NB4 (cell line): Measurements from ENCODE around the gene THAP12.

ENCODE experiments used
- DNase-seq: peaks from one replicate; pipeline ENCODE4 v3.0.0; 2010; ENCODE audit warnings: low read depth
- H3K4me3 ChIP-seq: one replicate; pipeline ENCODE4 v1.5.1; 2011; ENCODE audit warnings: mild to moderate bottlenecking, low read depth, low read length, moderate library complexity
- MYC ChIP-seq: IDR thresholded peaks from 2 replicates; pipeline ENCODE4 v1.6.1; 2011; ENCODE audit warnings: low read depth, low read length
- POLR2A ChIP-seq: IDR thresholded peaks from 2 replicates; pipeline ENCODE4 v1.6.1; 2011; ENCODE audit warnings: mild to moderate bottlenecking; ENCODE audit not compliant: insufficient read length; ENCODE audit errors: extremely low read depth
- TF ChIP-seq, protein P1 (sequence below): IDR thresholded peaks from 2 replicates; pipeline ENCODE4 v1.6.1; 2011; ENCODE audit warnings: low read depth, low read length
- TF ChIP-seq, protein P2 (sequence below): IDR thresholded peaks from one replicate; pipeline ENCODE4 v1.5.1; 2012; ENCODE audit warnings: low read depth, low read length

THAP12 gene

DNA sequence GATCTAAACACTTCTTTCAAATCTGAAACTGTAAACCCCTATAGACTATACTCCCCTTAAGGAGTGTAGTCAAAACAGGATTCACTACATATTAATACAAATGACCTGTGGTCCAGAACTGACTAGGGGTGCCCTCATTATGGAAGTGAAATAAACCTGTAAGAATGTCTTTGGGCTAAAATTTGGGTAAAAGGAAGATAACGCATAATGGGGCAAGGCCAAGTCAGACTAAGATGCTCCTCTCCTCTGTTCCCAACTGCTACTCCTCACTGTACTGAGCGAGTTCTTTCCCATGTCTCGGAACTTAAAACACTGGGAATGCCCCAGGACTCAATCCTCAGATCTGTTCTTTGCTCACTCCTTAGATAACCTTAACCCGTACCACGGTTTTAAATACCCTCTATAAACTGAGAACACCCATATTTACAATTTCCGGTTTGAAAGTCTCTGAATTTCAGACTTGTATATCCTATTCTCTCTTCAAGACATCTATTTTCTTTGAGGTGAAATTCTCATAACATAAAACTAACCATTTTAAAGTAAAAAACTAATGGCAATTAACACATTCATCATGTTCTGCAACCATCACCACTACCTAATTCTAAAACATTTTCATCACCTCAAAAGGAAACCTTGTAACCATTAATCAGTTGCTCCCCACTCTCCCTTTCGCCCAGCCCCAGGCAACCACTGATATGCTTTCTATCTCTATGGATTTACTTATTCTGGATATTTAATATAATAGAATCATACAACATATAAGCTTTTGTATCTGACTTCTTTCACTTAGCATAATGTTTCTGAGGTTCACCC, 4.0 kb downstream of the THAP12 start:
- no peak for DNase-seq
- peak overlapping the region; percentile 2 for H3K4me3 ChIP-seq
- TF ChIP-seq POLR2A = no peak
- TF ChIP-seq, protein P1, sequence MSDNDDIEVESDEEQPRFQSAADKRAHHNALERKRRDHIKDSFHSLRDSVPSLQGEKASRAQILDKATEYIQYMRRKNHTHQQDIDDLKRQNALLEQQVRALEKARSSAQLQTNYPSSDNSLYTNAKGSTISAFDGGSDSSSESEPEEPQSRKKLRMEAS = no peak
- TF ChIP-seq, protein P2, sequence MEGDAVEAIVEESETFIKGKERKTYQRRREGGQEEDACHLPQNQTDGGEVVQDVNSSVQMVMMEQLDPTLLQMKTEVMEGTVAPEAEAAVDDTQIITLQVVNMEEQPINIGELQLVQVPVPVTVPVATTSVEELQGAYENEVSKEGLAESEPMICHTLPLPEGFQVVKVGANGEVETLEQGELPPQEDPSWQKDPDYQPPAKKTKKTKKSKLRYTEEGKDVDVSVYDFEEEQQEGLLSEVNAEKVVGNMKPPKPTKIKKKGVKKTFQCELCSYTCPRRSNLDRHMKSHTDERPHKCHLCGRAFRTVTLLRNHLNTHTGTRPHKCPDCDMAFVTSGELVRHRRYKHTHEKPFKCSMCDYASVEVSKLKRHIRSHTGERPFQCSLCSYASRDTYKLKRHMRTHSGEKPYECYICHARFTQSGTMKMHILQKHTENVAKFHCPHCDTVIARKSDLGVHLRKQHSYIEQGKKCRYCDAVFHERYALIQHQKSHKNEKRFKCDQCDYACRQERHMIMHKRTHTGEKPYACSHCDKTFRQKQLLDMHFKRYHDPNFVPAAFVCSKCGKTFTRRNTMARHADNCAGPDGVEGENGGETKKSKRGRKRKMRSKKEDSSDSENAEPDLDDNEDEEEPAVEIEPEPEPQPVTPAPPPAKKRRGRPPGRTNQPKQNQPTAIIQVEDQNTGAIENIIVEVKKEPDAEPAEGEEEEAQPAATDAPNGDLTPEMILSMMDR = no peak
- TF ChIP-seq MYC = no peak

DNA sequence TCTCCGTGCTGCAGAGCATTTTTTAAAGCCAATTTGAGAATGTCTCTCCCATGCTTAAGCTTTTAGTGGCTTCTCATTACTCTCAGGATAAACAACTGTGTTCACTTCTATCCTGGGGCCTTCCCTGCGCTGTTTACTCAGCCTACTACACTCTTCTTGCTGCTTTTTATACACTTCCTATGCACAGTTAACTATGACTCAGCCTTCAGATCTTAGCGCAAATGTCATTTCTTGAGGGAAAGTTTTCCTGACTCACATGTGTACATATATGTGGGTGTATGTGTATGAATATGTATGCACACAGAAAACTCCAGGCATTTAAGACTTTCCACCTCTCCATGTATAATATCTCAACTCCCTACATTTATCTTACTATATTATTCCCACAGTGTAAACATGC, 9.8 kb downstream of the THAP12 start:
- TF ChIP-seq, protein P2 = no peak
- TF ChIP-seq, protein P1 = no peak
- TF ChIP-seq POLR2A = no peak
- TF ChIP-seq MYC = no peak

DNA sequence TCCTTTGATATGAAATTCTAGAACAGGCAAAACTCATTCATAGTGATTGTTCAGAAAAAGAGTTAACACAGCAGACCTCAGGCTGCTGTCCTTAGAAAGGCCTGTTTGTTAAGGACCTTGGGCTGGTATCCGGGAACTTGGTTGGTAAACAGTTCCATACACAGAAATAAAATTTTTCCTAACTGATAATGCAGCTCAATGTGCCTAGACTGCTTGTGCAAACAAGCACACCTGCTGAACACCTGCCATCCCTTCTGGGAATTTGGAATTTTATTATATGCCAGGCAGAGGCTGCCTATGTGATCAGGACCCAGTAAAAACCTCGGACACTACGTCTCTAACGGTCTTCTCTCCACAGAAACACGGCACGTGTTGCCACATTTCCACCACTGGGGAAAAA, 11.5 kb downstream of the THAP12 start:
- no peak for DNase-seq
- no peak overlapping the region for H3K4me3 ChIP-seq
- no peak for TF ChIP-seq MYC
- TF ChIP-seq, protein P2 = no peak
- TF ChIP-seq POLR2A = no peak
- TF ChIP-seq, protein P1 = no peak

More for the DNA sequence above, 9.8 kb downstream of the THAP12 start:
- DNase-seq = peak; percentile 35
- H3K4me3 ChIP-seq = no peak overlapping the region

DNA sequence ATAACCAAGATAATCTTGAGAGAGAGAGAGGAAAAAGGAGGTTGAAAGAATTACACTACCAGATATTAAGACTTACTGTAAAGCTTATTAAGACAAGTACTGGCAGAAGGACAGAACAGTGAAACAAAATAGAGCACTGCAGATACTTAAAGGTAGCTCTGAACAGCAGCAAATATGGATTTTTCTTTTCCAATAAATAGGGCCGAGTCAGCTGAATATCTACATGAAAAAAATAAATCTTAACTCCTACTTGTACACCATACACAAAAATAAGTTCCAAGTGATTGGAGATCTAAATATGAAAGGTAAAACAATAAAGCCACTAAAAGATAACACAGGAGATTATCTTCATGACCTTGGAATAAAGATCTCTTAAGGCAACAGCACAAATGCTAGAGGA, 12.4 kb downstream of the THAP12 start:
- TF ChIP-seq, protein P1 = no peak
- no peak for TF ChIP-seq POLR2A
- TF ChIP-seq, protein P2 = no peak
- TF ChIP-seq MYC = no peak

DNA sequence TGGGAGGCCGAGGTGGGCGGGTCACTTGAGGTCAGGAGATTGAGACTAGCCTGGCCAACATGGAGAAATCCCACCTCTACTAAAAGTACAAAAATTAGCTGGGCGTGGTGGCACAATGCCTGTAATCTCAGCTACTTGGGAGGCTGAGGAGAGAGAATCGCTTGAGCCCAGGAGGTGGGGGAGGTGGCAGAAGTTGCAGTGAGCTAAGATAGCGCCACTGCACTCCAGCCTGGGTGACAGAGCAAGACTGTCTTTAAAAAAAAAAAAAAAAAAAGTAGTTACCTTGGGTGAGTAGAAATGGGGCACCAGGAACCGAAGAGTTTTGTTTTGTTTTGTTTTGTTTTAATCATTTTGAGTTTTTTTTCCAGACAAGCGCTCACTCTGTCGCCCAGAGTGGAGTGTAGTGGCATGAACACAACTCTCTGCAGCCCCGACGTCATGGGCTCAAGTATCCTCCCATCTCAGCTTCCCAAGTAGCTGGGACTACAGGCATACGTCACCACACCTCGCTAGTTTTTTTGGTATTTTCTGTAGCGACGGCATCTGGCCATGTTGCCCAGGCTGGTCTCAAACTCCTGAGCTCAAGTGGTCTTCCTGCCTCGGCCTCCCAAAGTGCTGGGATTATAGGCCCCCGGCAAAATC, 15.8 kb downstream of the THAP12 start:
- no peak overlapping the region for H3K4me3 ChIP-seq
- TF ChIP-seq, protein P2 = no peak
- TF ChIP-seq, protein P1 = no peak
- TF ChIP-seq MYC (no peak), POLR2A (no peak)
- no peak for DNase-seq

More for the DNA sequence above, 12.4 kb downstream of the THAP12 start:
- no peak overlapping the region for H3K4me3 ChIP-seq
- no peak for DNase-seq
